ENCODE results near the gene HTT. TPM values are rescaled to one million over a fixed set of nuclear protein-coding genes. Genes with fewer than 3 reads are reported as not detected.

HTT gene
- polyA plus RNA-seq, 1 donor from 2014 or later: 11.5 TPM

DNA sequence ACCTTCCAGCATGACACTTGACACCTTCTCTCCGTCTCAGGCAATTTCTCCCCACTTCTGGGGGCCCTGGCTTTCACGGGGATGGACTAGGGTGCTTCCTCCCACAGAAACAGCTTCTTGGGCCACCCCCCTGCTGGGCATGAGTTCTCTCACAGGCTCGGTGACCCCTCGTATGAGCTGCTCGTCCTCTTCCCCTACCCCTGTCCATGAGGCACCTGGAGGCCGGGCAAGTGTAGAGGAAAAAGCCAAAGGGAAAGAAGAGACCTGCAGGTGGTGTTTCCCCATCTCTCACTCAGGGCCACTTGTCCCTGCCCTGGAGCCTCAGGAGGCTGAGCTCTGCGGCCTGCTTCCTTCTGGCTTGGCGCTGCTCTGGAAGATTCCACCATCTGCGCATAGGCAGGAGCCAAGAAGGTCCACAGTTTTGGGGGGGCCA lies 216.4 kb downstream of the HTT start:
- Histone ChIP-seq H3K9me3 (ENCODE audit: low read length) (no peaks in the 10 kb centered on the region), H3K27ac (ENCODE audit: low read length) (no peak overlapping the region), H3K36me3 (ENCODE audit: insufficient read depth, low read length) (no peaks in the 10 kb centered on the region), H3K9me2 (ENCODE audit: insufficient read depth, low read length) (no peaks in the 10 kb centered on the region), H3K27me3 (ENCODE audit: insufficient read depth, low read depth, low read length) (no peaks in the 10 kb centered on the region), H3K79me2 (replicated peaks; ENCODE audit: insufficient read depth, low read length) (peaks cover 18% of the 10 kb centered on the region), H3K4me2 (ENCODE audit: low read length) (no peak overlapping the region), H2AFZ (ENCODE audit: low read depth, low read length) (no peak overlapping the region), H3F3A (ENCODE audit: insufficient read depth, low read length, poor library complexity, severe bottlenecking) (no peaks in the 10 kb centered on the region), H4K20me1 (ENCODE audit: insufficient read depth) (no peaks in the 10 kb centered on the region), H3K9ac (ENCODE audit: low read length) (no peak overlapping the region), H3K4me3 (ENCODE audit: low read length) (peak overlapping the region; percentile 97)
- TF ChIP-seq, protein P1, sequence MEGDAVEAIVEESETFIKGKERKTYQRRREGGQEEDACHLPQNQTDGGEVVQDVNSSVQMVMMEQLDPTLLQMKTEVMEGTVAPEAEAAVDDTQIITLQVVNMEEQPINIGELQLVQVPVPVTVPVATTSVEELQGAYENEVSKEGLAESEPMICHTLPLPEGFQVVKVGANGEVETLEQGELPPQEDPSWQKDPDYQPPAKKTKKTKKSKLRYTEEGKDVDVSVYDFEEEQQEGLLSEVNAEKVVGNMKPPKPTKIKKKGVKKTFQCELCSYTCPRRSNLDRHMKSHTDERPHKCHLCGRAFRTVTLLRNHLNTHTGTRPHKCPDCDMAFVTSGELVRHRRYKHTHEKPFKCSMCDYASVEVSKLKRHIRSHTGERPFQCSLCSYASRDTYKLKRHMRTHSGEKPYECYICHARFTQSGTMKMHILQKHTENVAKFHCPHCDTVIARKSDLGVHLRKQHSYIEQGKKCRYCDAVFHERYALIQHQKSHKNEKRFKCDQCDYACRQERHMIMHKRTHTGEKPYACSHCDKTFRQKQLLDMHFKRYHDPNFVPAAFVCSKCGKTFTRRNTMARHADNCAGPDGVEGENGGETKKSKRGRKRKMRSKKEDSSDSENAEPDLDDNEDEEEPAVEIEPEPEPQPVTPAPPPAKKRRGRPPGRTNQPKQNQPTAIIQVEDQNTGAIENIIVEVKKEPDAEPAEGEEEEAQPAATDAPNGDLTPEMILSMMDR (IDR thresholded peaks at IDR 0.05; ENCODE audit: poor library complexity, severe bottlenecking): no peak
- TF ChIP-seq EP300 (conservative IDR thresholded peaks at IDR 0.05; ENCODE audit: poor library complexity, severe bottlenecking) (no peak), EZH2 (IDR thresholded peaks at IDR 0.05; ENCODE audit: borderline replicate concordance, insufficient read depth, low read length, poor library complexity, severe bottlenecking) (no peak), MXI1 (conservative IDR thresholded peaks at IDR 0.05; ENCODE audit: poor library complexity, severe bottlenecking) (no peak), SMC3 (conservative IDR thresholded peaks at IDR 0.05; ENCODE audit: poor library complexity) (no peak), TAF1 (IDR thresholded peaks at IDR 0.05; ENCODE audit: low read depth) (no peak), RAD21 (conservative IDR thresholded peaks at IDR 0.05) (no peak), POLR2AphosphoS5 (IDR thresholded peaks at IDR 0.05) (no peak)

DNA sequence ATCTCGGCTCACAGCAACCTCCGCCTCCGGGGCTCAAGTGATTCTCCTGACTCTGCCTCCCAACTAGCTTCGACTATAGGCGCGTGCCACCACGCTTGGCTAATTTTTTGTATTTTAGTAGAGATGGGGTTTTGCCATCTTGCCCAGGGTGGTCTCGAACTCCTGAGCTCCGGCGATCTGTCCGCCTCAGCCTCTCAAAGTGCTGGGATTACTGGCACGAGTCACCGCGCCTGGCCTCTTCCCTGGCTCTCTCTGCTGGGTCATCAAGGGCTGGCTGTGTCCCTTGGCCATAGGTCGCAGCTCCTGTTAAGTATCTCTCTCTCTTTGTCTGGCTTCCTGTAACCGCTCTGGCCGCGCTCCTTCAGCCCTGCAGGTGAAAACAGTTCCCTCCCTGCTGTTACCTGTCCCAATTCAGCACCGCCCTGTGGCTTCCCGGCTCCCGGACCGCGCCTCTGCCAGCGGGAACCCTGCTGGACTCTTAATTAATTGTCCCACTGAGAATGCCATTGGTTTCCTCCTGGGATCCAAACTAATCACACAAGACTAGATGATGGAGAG lies 217.0 kb downstream of the HTT start:
- Histone ChIP-seq H3K4me2 (ENCODE audit: low read length) (peak overlapping the region; percentile 88), H4K20me1 (ENCODE audit: insufficient read depth) (no peaks in the 10 kb centered on the region), H3K9me3 (ENCODE audit: low read length) (no peaks in the 10 kb centered on the region), H2AFZ (ENCODE audit: low read depth, low read length) (peak overlapping the region; percentile 41), H3K27me3 (ENCODE audit: insufficient read depth, low read depth, low read length) (no peaks in the 10 kb centered on the region), H3K9me2 (ENCODE audit: insufficient read depth, low read length) (no peaks in the 10 kb centered on the region), H3K9ac (ENCODE audit: low read length) (peak overlapping the region; percentile 89), H3K36me3 (ENCODE audit: insufficient read depth, low read length) (no peaks in the 10 kb centered on the region), H3K79me2 (replicated peaks; ENCODE audit: insufficient read depth, low read length) (peaks cover 18% of the 10 kb centered on the region), H3F3A (ENCODE audit: insufficient read depth, low read length, poor library complexity, severe bottlenecking) (no peaks in the 10 kb centered on the region), H3K27ac (ENCODE audit: low read length) (peak overlapping the region; percentile 72), H3K4me3 (ENCODE audit: low read length) (peak overlapping the region; percentile 97)
- TF ChIP-seq, protein P2, sequence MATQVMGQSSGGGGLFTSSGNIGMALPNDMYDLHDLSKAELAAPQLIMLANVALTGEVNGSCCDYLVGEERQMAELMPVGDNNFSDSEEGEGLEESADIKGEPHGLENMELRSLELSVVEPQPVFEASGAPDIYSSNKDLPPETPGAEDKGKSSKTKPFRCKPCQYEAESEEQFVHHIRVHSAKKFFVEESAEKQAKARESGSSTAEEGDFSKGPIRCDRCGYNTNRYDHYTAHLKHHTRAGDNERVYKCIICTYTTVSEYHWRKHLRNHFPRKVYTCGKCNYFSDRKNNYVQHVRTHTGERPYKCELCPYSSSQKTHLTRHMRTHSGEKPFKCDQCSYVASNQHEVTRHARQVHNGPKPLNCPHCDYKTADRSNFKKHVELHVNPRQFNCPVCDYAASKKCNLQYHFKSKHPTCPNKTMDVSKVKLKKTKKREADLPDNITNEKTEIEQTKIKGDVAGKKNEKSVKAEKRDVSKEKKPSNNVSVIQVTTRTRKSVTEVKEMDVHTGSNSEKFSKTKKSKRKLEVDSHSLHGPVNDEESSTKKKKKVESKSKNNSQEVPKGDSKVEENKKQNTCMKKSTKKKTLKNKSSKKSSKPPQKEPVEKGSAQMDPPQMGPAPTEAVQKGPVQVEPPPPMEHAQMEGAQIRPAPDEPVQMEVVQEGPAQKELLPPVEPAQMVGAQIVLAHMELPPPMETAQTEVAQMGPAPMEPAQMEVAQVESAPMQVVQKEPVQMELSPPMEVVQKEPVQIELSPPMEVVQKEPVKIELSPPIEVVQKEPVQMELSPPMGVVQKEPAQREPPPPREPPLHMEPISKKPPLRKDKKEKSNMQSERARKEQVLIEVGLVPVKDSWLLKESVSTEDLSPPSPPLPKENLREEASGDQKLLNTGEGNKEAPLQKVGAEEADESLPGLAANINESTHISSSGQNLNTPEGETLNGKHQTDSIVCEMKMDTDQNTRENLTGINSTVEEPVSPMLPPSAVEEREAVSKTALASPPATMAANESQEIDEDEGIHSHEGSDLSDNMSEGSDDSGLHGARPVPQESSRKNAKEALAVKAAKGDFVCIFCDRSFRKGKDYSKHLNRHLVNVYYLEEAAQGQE (IDR thresholded peaks at IDR 0.05; ENCODE audit: borderline replicate concordance): no peak
- no peak for TF ChIP-seq MXI1 (conservative IDR thresholded peaks at IDR 0.05; ENCODE audit: poor library complexity, severe bottlenecking)
